VCaP (cell line): ENCODE results near the gene APC.

ENCODE experiments used
- H3K27ac ChIP-seq: fragments of 450-650 bp; 2 replicates; pipeline ENCODE4 v1.5.1; 2017
- TF ChIP-seq, protein P1 (sequence below): fragments of 450-650 bp; conservative IDR thresholded peaks from 2 replicates; pipeline ENCODE4 v1.5.1; 2017; ENCODE audit warnings: mild to moderate bottlenecking, moderate library complexity

The APC gene

GRCh38 chr5:112735702-112736101 is 2.0 kb upstream of the APC start:
- H3K27ac ChIP-seq, result no peak overlapping the region
- TF ChIP-seq, protein P1, sequence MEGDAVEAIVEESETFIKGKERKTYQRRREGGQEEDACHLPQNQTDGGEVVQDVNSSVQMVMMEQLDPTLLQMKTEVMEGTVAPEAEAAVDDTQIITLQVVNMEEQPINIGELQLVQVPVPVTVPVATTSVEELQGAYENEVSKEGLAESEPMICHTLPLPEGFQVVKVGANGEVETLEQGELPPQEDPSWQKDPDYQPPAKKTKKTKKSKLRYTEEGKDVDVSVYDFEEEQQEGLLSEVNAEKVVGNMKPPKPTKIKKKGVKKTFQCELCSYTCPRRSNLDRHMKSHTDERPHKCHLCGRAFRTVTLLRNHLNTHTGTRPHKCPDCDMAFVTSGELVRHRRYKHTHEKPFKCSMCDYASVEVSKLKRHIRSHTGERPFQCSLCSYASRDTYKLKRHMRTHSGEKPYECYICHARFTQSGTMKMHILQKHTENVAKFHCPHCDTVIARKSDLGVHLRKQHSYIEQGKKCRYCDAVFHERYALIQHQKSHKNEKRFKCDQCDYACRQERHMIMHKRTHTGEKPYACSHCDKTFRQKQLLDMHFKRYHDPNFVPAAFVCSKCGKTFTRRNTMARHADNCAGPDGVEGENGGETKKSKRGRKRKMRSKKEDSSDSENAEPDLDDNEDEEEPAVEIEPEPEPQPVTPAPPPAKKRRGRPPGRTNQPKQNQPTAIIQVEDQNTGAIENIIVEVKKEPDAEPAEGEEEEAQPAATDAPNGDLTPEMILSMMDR, result no peak

DNA sequence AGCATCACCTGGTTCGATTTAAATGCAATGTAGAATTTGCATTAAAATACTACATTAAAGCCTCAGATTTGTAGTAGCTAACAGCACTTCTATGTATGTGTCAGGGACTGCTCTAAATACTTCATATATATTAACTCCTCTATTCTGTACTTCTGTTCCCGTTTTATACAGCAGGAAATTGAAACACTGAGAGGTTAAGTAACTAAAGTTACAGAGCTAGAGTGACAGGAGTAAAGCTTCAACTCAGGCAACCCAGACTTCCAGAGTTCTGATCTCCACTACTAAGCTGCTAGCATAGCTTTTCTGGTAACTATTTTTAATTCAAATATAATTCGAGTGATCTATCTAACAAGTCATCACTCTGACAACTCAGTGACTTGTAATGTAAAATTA is 619 bp upstream of the APC start:
- TF ChIP-seq, protein P1, result no peak
- H3K27ac ChIP-seq, result no peak overlapping the region

GRCh38 chr5:112738191-112738560 is 491 bp downstream of the APC start:
- TF ChIP-seq, protein P1, result no peak
- H3K27ac ChIP-seq, result no peak overlapping the region

- TF ChIP-seq, protein P1, result no peak
- no peak overlapping the region for H3K27ac ChIP-seq
Observed at GRCh38 chr5:112742424-112742823, 4.7 kb downstream of the APC start.

- no peak overlapping the region for H3K27ac ChIP-seq
- TF ChIP-seq, protein P1, result no peak
Observed at GRCh38 chr5:112743631-112744030, 5.9 kb downstream of the APC start.

DNA sequence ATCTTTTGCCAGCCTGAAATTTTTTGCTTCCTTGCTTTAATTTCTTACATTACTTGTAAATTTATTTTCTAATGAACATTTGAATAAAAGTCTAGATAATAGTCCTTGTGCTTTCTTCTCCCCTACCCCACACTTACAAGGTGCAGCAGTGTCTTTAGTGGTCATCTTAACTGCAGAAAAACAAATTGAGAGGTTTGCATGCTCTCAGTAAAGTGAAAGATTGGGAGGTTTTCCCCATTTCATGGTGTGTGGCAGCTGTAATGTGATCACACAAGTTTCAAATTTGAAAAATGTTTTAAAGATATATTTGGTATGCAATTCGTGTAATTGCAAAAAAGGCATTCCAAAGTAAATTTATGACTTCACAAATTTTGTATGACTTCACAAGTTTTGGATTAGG is 14.7 kb downstream of the APC start:
- H3K27ac ChIP-seq, result no peak overlapping the region
- TF ChIP-seq, protein P1, result no peak

GRCh38 chr5:112755703-112756102 is 18.0 kb downstream of the APC start:
- TF ChIP-seq, protein P1, result no peak
- H3K27ac ChIP-seq, result no peak overlapping the region
